Measurements from ENCODE around the gene PRRT4. TPM values are rescaled to one million over a fixed set of nuclear protein-coding genes. Genes with fewer than 3 reads are reported as not detected.

PRRT4 gene
- total RNA-seq, 1 experiment from 2014 or later = 0.24 TPM

DNA sequence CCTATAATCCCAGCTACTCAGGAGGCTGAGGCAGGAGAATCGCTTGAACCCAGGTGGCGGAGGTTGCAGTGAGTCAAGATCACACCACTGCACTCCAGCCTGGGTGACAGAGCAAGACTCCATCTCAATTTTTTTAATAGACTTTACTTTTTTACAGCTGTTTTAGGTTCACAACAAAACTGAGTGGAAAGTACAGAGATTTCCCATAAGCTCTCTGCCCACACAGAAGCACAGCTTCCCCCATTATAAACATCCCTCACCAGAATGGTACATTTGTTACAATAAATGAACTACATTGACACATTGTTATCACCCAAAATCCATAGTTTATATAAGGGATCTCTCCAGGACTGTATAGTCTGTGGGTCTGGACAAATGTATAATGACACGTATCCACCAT is 14.6 kb upstream of the PRRT4 start:
- H2BK5ac ChIP-seq (ENCODE audit: insufficient read length, low read length) = no peak overlapping the region
- H3K56ac ChIP-seq (ENCODE audit: insufficient read length, low read depth, low read length) = no peak overlapping the region
- no peaks in the 10 kb centered on the region for H3K23me2 ChIP-seq (ENCODE audit: insufficient read length, low read depth, low read length, poor library complexity, severe bottlenecking)
- H2BK15ac ChIP-seq (ENCODE audit: low read depth, low read length) = no peak overlapping the region
- peaks cover 0 to 19% of the 10 kb centered on the region in 2 experiments for H3K4me1 Mint-ChIP-seq
- H4K91ac ChIP-seq (ENCODE audit: insufficient read length, low read depth, low read length) = no peak overlapping the region
- no peak overlapping the region for H3K9ac ChIP-seq (ENCODE audit: extremely low read depth, insufficient read length, low read length)
- H3K9me3 ChIP-seq (ENCODE audit: control insufficient read depth, low read depth, low read length) = no peaks in the 10 kb centered on the region
- no peak overlapping the region for H3K27ac Mint-ChIP-seq
- H2BK20ac ChIP-seq (ENCODE audit: low read depth, low read length, poor library complexity, severe bottlenecking) = no peak overlapping the region
- peaks cover 0 to 2% of the 10 kb centered on the region in 2 experiments; a peak in 1 of 5 replicates for H3K9me3 Mint-ChIP-seq
- peaks cover 44% of the 10 kb centered on the region for H3K27me3 Mint-ChIP-seq (ENCODE audit: low read depth)
- H3K27me3 ChIP-seq (ENCODE audit: insufficient read depth, low read length) = no peaks in the 10 kb centered on the region
- H3K4me2 ChIP-seq (ENCODE audit: insufficient read depth, insufficient read length, low read length) = no peak overlapping the region
- H3K27ac ChIP-seq (ENCODE audit: insufficient read length, low read depth, low read length) = no peak overlapping the region
- no peak overlapping the region for H3K4me3 Mint-ChIP-seq
- TF ChIP-seq, protein P1, sequence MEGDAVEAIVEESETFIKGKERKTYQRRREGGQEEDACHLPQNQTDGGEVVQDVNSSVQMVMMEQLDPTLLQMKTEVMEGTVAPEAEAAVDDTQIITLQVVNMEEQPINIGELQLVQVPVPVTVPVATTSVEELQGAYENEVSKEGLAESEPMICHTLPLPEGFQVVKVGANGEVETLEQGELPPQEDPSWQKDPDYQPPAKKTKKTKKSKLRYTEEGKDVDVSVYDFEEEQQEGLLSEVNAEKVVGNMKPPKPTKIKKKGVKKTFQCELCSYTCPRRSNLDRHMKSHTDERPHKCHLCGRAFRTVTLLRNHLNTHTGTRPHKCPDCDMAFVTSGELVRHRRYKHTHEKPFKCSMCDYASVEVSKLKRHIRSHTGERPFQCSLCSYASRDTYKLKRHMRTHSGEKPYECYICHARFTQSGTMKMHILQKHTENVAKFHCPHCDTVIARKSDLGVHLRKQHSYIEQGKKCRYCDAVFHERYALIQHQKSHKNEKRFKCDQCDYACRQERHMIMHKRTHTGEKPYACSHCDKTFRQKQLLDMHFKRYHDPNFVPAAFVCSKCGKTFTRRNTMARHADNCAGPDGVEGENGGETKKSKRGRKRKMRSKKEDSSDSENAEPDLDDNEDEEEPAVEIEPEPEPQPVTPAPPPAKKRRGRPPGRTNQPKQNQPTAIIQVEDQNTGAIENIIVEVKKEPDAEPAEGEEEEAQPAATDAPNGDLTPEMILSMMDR (conservative IDR thresholded peaks at IDR 0.05) = no peak
- H4K20me1 ChIP-seq (ENCODE audit: control insufficient read depth, insufficient read depth, insufficient read length) = no peaks in the 10 kb centered on the region
- H2BK12ac ChIP-seq (ENCODE audit: insufficient read length, low read depth, low read length) = no peak overlapping the region
- H3K36me3 Mint-ChIP-seq (ENCODE audit: insufficient read depth in 1 of 3, low read depth in 3 of 3) = no peaks in the 10 kb centered on the region
- H3K4me1 ChIP-seq (ENCODE audit: insufficient read depth, low read length) = no peaks in the 10 kb centered on the region
- H4K5ac ChIP-seq (ENCODE audit: insufficient read length, low read depth, low read length) = no peak overlapping the region
- H3K79me2 ChIP-seq (ENCODE audit: insufficient read depth, low read length) = no peaks in the 10 kb centered on the region
- no peak overlapping the region for H2AK5ac ChIP-seq (ENCODE audit: insufficient read length, low read length)
- H3T11ph ChIP-seq (ENCODE audit: low read length) = no peak overlapping the region
- H3K18ac ChIP-seq (ENCODE audit: insufficient read length, low read depth, low read length) = no peak overlapping the region
- H2AFZ ChIP-seq (ENCODE audit: low read length) = no peak overlapping the region
- H4K8ac ChIP-seq (replicated peaks; ENCODE audit: insufficient read length, low read depth, low read length) = no peak overlapping the region
- H3K14ac ChIP-seq (ENCODE audit: insufficient read depth, low read length) = no peak overlapping the region
- H2BK120ac ChIP-seq (ENCODE audit: low read depth, low read length, poor library complexity, severe bottlenecking) = no peak overlapping the region
- no peaks in the 10 kb centered on the region for H3K79me1 ChIP-seq (ENCODE audit: insufficient read depth, low read depth, low read length, poor library complexity, severe bottlenecking)
- H3K23ac ChIP-seq (ENCODE audit: insufficient read length, low read depth, low read length) = no peak overlapping the region
- DNase-seq = no peak
- H3K4ac ChIP-seq (ENCODE audit: low read depth, low read length) = no peak overlapping the region
- WGBS (ENCODE audit: extremely low coverage, insufficient read length, low lambda C conversion rate) = no CpG with 5 or more reads among the region's 3 CpGs

Data from H9 (cell line).